Duodenal mucosa (tissue), 2 donors: Measurements from ENCODE around the gene SAMHD1.
"Not testable (repeated sequence)": the region's sequence is repeated elsewhere in the genome, so short reads cannot be mapped to it uniquely, and the experiment has no call there.

ENCODE experiments used
- H3K27ac ChIP-seq: one replicate; pipeline ENCODE4 v1.7.0; 2013; ENCODE audit warnings: low read depth, low read length
- H3K27me3 ChIP-seq, 2 donors: one replicate each; pipeline ENCODE4 v1.7.0; 2013; ENCODE audit warnings: low read length in 2 of 2, control low read depth in 1 of 2; ENCODE audit not compliant: insufficient read depth in 2 of 2, control insufficient read depth in 1 of 2
- H3K36me3 ChIP-seq, 2 donors: one replicate each; pipeline ENCODE4 v1.7.0; 2013; ENCODE audit warnings: low read length in 2 of 2, control low read depth in 1 of 2; ENCODE audit not compliant: insufficient read depth in 2 of 2, control insufficient read depth in 1 of 2
- H3K4me1 ChIP-seq, 2 donors: one replicate each; pipeline ENCODE4 v1.7.0; 2013; ENCODE audit warnings: low read length in 2 of 2, control low read depth in 1 of 2; ENCODE audit not compliant: insufficient read depth in 2 of 2, control insufficient read depth in 1 of 2
- H3K4me3 ChIP-seq, 2 donors: one replicate each; pipeline ENCODE4 v1.7.0; 2013; ENCODE audit warnings: low read length in 2 of 2, low read depth in 1 of 2
- H3K9ac ChIP-seq, 2 donors: one replicate each; pipeline ENCODE4 v1.7.0; 2013; ENCODE audit warnings: low read length in 2 of 2, low read depth in 1 of 2
- H3K9me3 ChIP-seq, 2 donors: one replicate each; pipeline ENCODE4 v1.7.0; 2013; ENCODE audit warnings: low read length in 2 of 2, control low read depth in 1 of 2; ENCODE audit not compliant: control insufficient read depth in 1 of 2

The SAMHD1 gene

GRCh38 chr20:36848078-36848660, 103.3 kb downstream of the SAMHD1 start:
- Histone ChIP-seq H3K27me3 (no peaks in the 10 kb centered on the region), H3K9ac (no peak overlapping the region), H3K36me3 (no peaks in the 10 kb centered on the region), H3K4me3 (no peak overlapping the region), H3K4me1 (peaks cover 10 to 25% of the 10 kb centered on the region in 2 donors), H3K27ac (peak overlapping the region; percentile 59), H3K9me3 (peaks cover 0 to 2% of the 10 kb centered on the region in 2 donors)

DNA sequence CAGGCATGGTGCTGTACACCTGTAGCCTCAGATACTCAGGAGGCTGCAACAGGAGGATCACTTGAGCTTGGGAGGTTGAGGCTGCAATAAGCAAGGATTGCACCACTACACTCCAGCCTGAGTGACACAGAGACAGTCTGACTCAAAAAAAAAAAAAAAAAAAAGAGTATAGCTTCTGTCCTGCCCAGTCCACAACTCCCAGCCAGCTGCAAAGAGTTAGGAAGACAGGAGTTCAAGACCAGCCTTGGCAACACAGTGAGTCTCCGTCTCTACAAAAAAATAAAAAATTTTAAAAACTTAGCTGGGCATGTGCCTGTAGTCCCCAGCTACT, 103.8 kb downstream of the SAMHD1 start:
- no peak overlapping the region for H3K4me3 ChIP-seq
- no peak overlapping the region for H3K9ac ChIP-seq
- peaks cover 0 to 2% of the 10 kb centered on the region in 2 donors for H3K9me3 ChIP-seq
- H3K27me3 ChIP-seq = no peaks in the 10 kb centered on the region
- peaks cover 15 to 29% of the 10 kb centered on the region in 2 donors for H3K4me1 ChIP-seq
- no peaks in the 10 kb centered on the region for H3K36me3 ChIP-seq
- peak overlapping the region; percentile 59 for H3K27ac ChIP-seq

- Histone ChIP-seq H3K27me3 (no peaks in the 10 kb centered on the region), H3K36me3 (no peaks in the 10 kb centered on the region), H3K4me3 (no peak overlapping the region), H3K9ac (no peak overlapping the region), H3K9me3 (peaks cover 0 to 2% of the 10 kb centered on the region in 2 donors), H3K4me1 (peaks cover 15 to 25% of the 10 kb centered on the region in 2 donors), H3K27ac (no peak overlapping the region)
These were observed 104.3 kb downstream of the SAMHD1 start for GRCh38 chr20:36847009-36847709.

GRCh38 chr20:36845288-36845971, 106.1 kb downstream of the SAMHD1 start:
- H3K27ac ChIP-seq = no peak overlapping the region
- no peaks in the 10 kb centered on the region for H3K36me3 ChIP-seq
- H3K9ac ChIP-seq = no peak overlapping the region
- H3K4me3 ChIP-seq = no peak overlapping the region
- H3K27me3 ChIP-seq = no peaks in the 10 kb centered on the region
- no peaks in the 10 kb centered on the region for H3K9me3 ChIP-seq
- peaks cover 15 to 24% of the 10 kb centered on the region in 2 donors for H3K4me1 ChIP-seq

- not testable (repeated sequence) for H3K9ac ChIP-seq, H3K9me3 ChIP-seq, H3K27me3 ChIP-seq, H3K4me3 ChIP-seq, H3K36me3 ChIP-seq, H3K27ac ChIP-seq
- H3K4me1 ChIP-seq = peaks cover 16 to 21% of the 10 kb centered on the region in 2 donors
These were observed 110.5 kb downstream of the SAMHD1 start for GRCh38 chr20:36841030-36841429.
